ENCODE measurements around the gene HSD17B14.

HSD17B14 gene

DNA sequence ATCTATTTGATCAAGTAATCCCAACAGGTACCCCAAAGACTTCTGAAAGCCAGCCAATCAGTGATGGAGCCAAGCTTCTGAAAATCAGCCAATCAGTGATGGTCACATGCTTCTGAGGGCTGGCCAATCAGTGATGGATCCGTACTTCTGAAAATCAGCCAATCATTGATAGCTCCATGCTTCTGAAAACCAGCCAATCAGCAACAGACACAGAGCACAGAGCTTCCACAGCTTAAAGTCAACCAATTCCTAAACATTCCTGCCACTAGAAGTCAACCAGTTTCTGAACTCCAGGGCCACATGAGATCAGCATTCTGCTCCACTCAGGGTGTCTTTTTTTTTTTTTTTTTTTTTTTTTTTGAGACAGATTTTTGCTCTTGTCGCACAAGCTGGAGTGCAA is 8.2 kb upstream of the HSD17B14 start:
- H3K27me3 ChIP-seq (ENCODE audit: low read depth, low read length): no peaks in the 10 kb centered on the region
- H3K9ac ChIP-seq (ENCODE audit: low read length): no peak overlapping the region
- no peak overlapping the region for H2AFZ ChIP-seq (ENCODE audit: low read depth, low read length)
- TF ChIP-seq EZH2phosphoT487 (IDR thresholded peaks at IDR 0.05; ENCODE audit: low read depth): no peak
- TF ChIP-seq, protein P1, sequence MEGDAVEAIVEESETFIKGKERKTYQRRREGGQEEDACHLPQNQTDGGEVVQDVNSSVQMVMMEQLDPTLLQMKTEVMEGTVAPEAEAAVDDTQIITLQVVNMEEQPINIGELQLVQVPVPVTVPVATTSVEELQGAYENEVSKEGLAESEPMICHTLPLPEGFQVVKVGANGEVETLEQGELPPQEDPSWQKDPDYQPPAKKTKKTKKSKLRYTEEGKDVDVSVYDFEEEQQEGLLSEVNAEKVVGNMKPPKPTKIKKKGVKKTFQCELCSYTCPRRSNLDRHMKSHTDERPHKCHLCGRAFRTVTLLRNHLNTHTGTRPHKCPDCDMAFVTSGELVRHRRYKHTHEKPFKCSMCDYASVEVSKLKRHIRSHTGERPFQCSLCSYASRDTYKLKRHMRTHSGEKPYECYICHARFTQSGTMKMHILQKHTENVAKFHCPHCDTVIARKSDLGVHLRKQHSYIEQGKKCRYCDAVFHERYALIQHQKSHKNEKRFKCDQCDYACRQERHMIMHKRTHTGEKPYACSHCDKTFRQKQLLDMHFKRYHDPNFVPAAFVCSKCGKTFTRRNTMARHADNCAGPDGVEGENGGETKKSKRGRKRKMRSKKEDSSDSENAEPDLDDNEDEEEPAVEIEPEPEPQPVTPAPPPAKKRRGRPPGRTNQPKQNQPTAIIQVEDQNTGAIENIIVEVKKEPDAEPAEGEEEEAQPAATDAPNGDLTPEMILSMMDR (IDR thresholded peaks at IDR 0.05; ENCODE audit: low read depth, low read length): no peak
- no peak overlapping the region for H3K27ac ChIP-seq (ENCODE audit: low read length)
- H4K20me1 ChIP-seq (ENCODE audit: insufficient read depth, low read length): no peaks in the 10 kb centered on the region
- H3K9me3 ChIP-seq (ENCODE audit: insufficient read depth, low read length): no peaks in the 10 kb centered on the region
- no peak overlapping the region for H3K4me2 ChIP-seq (ENCODE audit: low read length)
- H3K4me1 ChIP-seq (ENCODE audit: low read length): no peaks in the 10 kb centered on the region
- no peaks in the 10 kb centered on the region for H3K36me3 ChIP-seq (replicated peaks; ENCODE audit: low read depth, low read length)
- H3K79me2 ChIP-seq (ENCODE audit: low read length): no peaks in the 10 kb centered on the region
- H3K4me3 ChIP-seq (ENCODE audit: low read length): no peak overlapping the region

DNA sequence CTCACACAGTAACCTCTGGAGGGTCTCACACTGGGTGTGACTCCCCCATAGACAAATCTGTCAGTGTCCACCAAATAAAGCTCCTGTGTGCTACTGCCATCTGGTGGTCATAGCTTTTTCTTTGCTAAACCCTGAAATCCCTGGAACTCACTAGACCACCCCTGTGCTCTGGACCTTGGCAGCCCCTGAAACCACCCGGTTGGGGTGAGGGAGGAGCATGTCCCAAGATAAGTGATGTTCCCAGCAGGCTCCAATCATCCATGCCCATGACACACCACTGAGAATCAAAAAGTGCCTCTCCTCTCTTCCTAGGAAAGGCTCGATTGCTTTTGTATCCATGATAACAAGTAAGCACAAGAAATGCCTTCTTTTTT is 6.5 kb upstream of the HSD17B14 start:
- Histone ChIP-seq H3K9me3 (ENCODE audit: insufficient read depth, low read length) (no peaks in the 10 kb centered on the region), H4K20me1 (ENCODE audit: insufficient read depth, low read length) (no peaks in the 10 kb centered on the region), H3K4me2 (ENCODE audit: low read length) (no peak overlapping the region), H2AFZ (ENCODE audit: low read depth, low read length) (no peak overlapping the region), H3K27ac (ENCODE audit: low read length) (no peak overlapping the region), H3K27me3 (ENCODE audit: low read depth, low read length) (no peaks in the 10 kb centered on the region), H3K9ac (ENCODE audit: low read length) (no peak overlapping the region), H3K4me3 (ENCODE audit: low read length) (no peak overlapping the region), H3K79me2 (ENCODE audit: low read length) (no peaks in the 10 kb centered on the region), H3K36me3 (replicated peaks; ENCODE audit: low read depth, low read length) (no peaks in the 10 kb centered on the region), H3K4me1 (ENCODE audit: low read length) (no peaks in the 10 kb centered on the region)
- no peak for TF ChIP-seq EZH2phosphoT487 (IDR thresholded peaks at IDR 0.05; ENCODE audit: low read depth)
- TF ChIP-seq, protein P1 (IDR thresholded peaks at IDR 0.05; ENCODE audit: low read depth, low read length): peak; percentile 92

DNA sequence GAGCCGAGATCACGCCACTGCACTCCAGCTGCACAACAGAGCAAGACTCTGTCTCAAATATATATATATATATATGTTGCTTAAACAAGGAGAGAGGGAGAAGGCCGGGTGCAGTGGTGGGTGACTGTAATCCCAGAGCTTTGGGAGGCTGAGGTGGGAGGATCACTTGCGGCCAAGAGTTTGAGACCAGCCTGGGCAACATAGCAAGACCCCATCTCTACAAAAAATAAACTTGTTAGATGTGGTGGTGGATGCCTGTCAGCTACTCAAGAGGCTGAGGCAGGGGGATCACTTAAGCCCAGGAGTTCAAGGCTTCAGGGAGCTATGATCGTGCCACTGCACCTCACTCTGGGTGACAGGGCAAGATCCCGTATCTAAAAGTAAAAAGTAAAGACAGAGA is 5.3 kb upstream of the HSD17B14 start:
- Histone ChIP-seq H3K4me3 (ENCODE audit: low read length) (no peak overlapping the region), H3K9ac (ENCODE audit: low read length) (no peak overlapping the region), H4K20me1 (ENCODE audit: insufficient read depth, low read length) (no peaks in the 10 kb centered on the region), H2AFZ (ENCODE audit: low read depth, low read length) (no peak overlapping the region), H3K79me2 (ENCODE audit: low read length) (no peaks in the 10 kb centered on the region), H3K36me3 (replicated peaks; ENCODE audit: low read depth, low read length) (no peaks in the 10 kb centered on the region), H3K4me2 (ENCODE audit: low read length) (no peak overlapping the region), H3K27me3 (ENCODE audit: low read depth, low read length) (no peaks in the 10 kb centered on the region), H3K27ac (ENCODE audit: low read length) (no peak overlapping the region), H3K9me3 (ENCODE audit: insufficient read depth, low read length) (no peaks in the 10 kb centered on the region), H3K4me1 (ENCODE audit: low read length) (peaks cover 3% of the 10 kb centered on the region)
- TF ChIP-seq EZH2phosphoT487 (IDR thresholded peaks at IDR 0.05; ENCODE audit: low read depth): no peak
- TF ChIP-seq, protein P1 (IDR thresholded peaks at IDR 0.05; ENCODE audit: low read depth, low read length): no peak

DNA sequence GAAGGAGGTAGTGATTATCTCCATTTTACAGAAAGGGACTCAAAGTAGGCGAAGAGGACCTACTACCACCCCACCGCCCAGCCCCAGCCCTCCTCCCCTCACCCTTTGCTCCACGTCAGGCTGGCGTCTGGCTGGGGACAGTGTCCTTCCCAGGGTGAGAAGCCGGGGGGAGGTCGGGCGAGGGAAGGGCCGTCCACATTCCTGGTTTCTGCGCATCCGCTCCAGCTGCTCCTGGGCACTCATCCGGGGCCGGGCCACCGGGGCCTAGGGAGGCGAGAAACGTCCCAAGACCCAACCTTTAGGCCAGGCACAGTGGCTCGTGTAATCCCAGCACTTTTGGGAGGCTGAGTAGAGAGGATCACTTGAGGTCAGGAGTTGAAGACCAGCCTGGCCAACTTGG is 4.8 kb upstream of the HSD17B14 start:
- Histone ChIP-seq H3K36me3 (replicated peaks; ENCODE audit: low read depth, low read length) (no peaks in the 10 kb centered on the region), H3K79me2 (ENCODE audit: low read length) (no peaks in the 10 kb centered on the region), H4K20me1 (ENCODE audit: insufficient read depth, low read length) (no peaks in the 10 kb centered on the region), H3K9me3 (ENCODE audit: insufficient read depth, low read length) (no peaks in the 10 kb centered on the region), H3K27ac (ENCODE audit: low read length) (no peak overlapping the region), H3K4me1 (ENCODE audit: low read length) (peaks cover 8% of the 10 kb centered on the region), H3K4me2 (ENCODE audit: low read length) (no peak overlapping the region), H3K27me3 (ENCODE audit: low read depth, low read length) (no peaks in the 10 kb centered on the region), H3K9ac (ENCODE audit: low read length) (no peak overlapping the region), H2AFZ (ENCODE audit: low read depth, low read length) (no peak overlapping the region), H3K4me3 (ENCODE audit: low read length) (no peak overlapping the region)
- TF ChIP-seq, protein P1 (IDR thresholded peaks at IDR 0.05; ENCODE audit: low read depth, low read length): no peak
- no peak for TF ChIP-seq EZH2phosphoT487 (IDR thresholded peaks at IDR 0.05; ENCODE audit: low read depth)

Measured in OCI-LY3 (cell line).